HepG2 (cell line): ENCODE data around the gene MRPS35. TPM values are rescaled to one million over a fixed set of nuclear protein-coding genes. Genes with fewer than 3 reads are reported as not detected.

Experiments
- FUBP1 ChIP-seq: sonication (generic); formaldehyde crosslinking; IDR thresholded peaks from 2 replicates; pipeline ENCODE4 v1.5.1; 2020; ENCODE audit warnings: missing genetic modification reagents, mild to moderate bottlenecking, borderline replicate concordance
- HNF1B ChIP-seq: sonication (generic); formaldehyde crosslinking; IDR thresholded peaks from 2 replicates; pipeline ENCODE4 v1.5.1; 2020; ENCODE audit warnings: mild to moderate bottlenecking, moderate library complexity, missing genetic modification reagents
- HNRNPK ChIP-seq: fragments of 200-400 bp; formaldehyde crosslinking; IDR thresholded peaks from 2 replicates; pipeline ENCODE4 v1.6.1; 2018; ENCODE audit warnings: low read length, low read depth, moderate library complexity, mild to moderate bottlenecking; ENCODE audit not compliant: poor library complexity, severe bottlenecking
- KDM1A ChIP-seq: IDR thresholded peaks from 2 replicates; pipeline ENCODE4 v1.6.1; 2016; ENCODE audit warnings: missing compliant biosample characterization
- KDM3A ChIP-seq: IDR thresholded peaks from 2 replicates; pipeline ENCODE4 v1.6.1; 2018; ENCODE audit warnings: low read depth, missing compliant biosample characterization
- KLF9 ChIP-seq: IDR thresholded peaks from 2 replicates; pipeline ENCODE4 v1.6.1; 2016; ENCODE audit warnings: low read depth
- MIER2 ChIP-seq: IDR thresholded peaks from 2 replicates; pipeline ENCODE4 v1.6.1; 2016; ENCODE audit warnings: missing biosample characterization, missing genetic modification reagents
- RBM39 ChIP-seq: fragments of 200-400 bp; formaldehyde crosslinking; IDR thresholded peaks from one replicate; pipeline ENCODE4 v1.6.1; 2018; ENCODE audit warnings: antibody characterized with exemption, mild to moderate bottlenecking, low read depth, low read length; ENCODE audit not compliant: poor library complexity, severe bottlenecking
- USF2 ChIP-seq, 2 experiments: sonication (generic) in 1 of 2; formaldehyde crosslinking in 1 of 2; IDR thresholded peaks; 2 replicates each; pipeline versions ENCODE4 v1.5.1 to v1.6.1; 2011 to 2020; ENCODE audit warnings: borderline replicate concordance in 1 of 2, low read depth in 1 of 2, low read length in 1 of 2, mild to moderate bottlenecking in 1 of 2, missing genetic modification reagents in 1 of 2, moderate library complexity in 1 of 2
- ZC3H13 ChIP-seq: sonication (generic); formaldehyde crosslinking; IDR thresholded peaks from 2 replicates; pipeline ENCODE4 v1.8.1; 2023; ENCODE audit warnings: mild to moderate bottlenecking, missing genetic modification reagents, moderate library complexity
- ZFYVE20 ChIP-seq: sonication (generic); formaldehyde crosslinking; IDR thresholded peaks from 2 replicates; pipeline ENCODE4 v1.8.0; 2023; ENCODE audit warnings: low read depth, mild to moderate bottlenecking, moderate library complexity, missing genetic modification reagents, borderline replicate concordance
- ZKSCAN1 ChIP-seq: fragments of 150-350 bp; IDR thresholded peaks from 2 replicates; pipeline ENCODE4 v1.6.1; 2014; ENCODE audit warnings: low read length
- ZNF142 ChIP-seq: sonication (generic); formaldehyde crosslinking; IDR thresholded peaks from 2 replicates; pipeline ENCODE4 v1.4.0; 2020; ENCODE audit warnings: missing genetic modification reagents
- ZNF552 ChIP-seq: sonication (generic); formaldehyde crosslinking; IDR thresholded peaks from 2 replicates; pipeline ENCODE4 v1.9.0; 2022; ENCODE audit warnings: missing genetic modification reagents, mild to moderate bottlenecking, borderline replicate concordance
- ZNF567 ChIP-seq: sonication (generic); formaldehyde crosslinking; IDR thresholded peaks from 2 replicates; pipeline ENCODE4 v1.8.1; 2023; ENCODE audit warnings: mild to moderate bottlenecking, missing genetic modification reagents, borderline replicate concordance
- ZNF761 ChIP-seq: sonication (generic); formaldehyde crosslinking; conservative IDR thresholded peaks from 2 replicates; pipeline ENCODE4 v1.4.0; 2020; ENCODE audit warnings: mild to moderate bottlenecking, missing genetic modification reagents
- polyA plus RNA-seq, 8 experiments: library from polyadenylated mRNA; depleted of rRNA in 3 of 8; stranded (reverse) in 7 of 8; unstranded in 1 of 8; fragments of >200 nt; fragmentation: Illumina TruSeq in 4 of 8; extraction: Trizol in 4 of 8; gene quantifications; 2 replicates each; pipeline versions ENCODE4 v1.2.1 to v1.2.3, GENCODE V29; 2011 to 2016; ENCODE audit warnings: low read depth in 4 of 8, missing spikeins in 1 of 8, mixed read lengths in 1 of 8; ENCODE audit not compliant: insufficient read depth in 1 of 8
- total RNA-seq, 5 experiments: library from RNA; depleted of rRNA; stranded (reverse); fragments of >200 nt; fragmentation: Illumina TruSeq; extraction: Trizol; gene quantifications; 2 replicates each; pipeline ENCODE4 v1.2.3, GENCODE V29; 2016; ENCODE audit warnings: low read depth in 1 of 5

MRPS35 gene
- total and polyA plus RNA-seq, 2 of the 13 experiments (the other 11 are each of a cell fraction or from before 2014, with no cell fraction given) = 63.4 to 104 TPM

- TF ChIP-seq MIER2 (peak; percentile 58; the same call in 1 of the 2 replicates), KDM1A (no peak), KDM3A (CRISPR knock-in tag) (peak; percentile 85), ZKSCAN1 (no peak), FUBP1 (CRISPR knock-in tag) (no peak), ZC3H13 (peak; percentile 82), ZFYVE20 (CRISPR knock-in tag) (no peak; the same call in 1 of the 2 replicates), ZNF567 (CRISPR knock-in tag) (no peak), KLF9 (no peak), ZNF761 (peak; percentile 87; the same call in 1 of the 2 replicates), ZNF142 (CRISPR knock-in tag) (peak; percentile 89), HNRNPK (no peak), HNF1B (CRISPR knock-in tag) (peak; percentile 45), RBM39 (peak; percentile 89), ZNF552 (CRISPR knock-in tag) (peak; percentile 89), USF2 (IDR thresholded peaks at IDR 0.05; ENCODE audit: low read depth, low read length) (no peak), USF2 (CRISPR knock-in tag; IDR thresholded peaks at IDR 0.05; ENCODE audit: borderline replicate concordance) (no peak)
Observed at GRCh38 chr12:27710592-27711316, at the start of gene MRPS35 (continued).
